NCI-H1105 (cell line): ENCODE measurements around the gene PRPF6.

Experiments
- DNase-seq: peaks from one replicate; lab custom pipeline; 2025; lab: John Stamatoyannopoulos, UW

Gene PRPF6

DNA sequence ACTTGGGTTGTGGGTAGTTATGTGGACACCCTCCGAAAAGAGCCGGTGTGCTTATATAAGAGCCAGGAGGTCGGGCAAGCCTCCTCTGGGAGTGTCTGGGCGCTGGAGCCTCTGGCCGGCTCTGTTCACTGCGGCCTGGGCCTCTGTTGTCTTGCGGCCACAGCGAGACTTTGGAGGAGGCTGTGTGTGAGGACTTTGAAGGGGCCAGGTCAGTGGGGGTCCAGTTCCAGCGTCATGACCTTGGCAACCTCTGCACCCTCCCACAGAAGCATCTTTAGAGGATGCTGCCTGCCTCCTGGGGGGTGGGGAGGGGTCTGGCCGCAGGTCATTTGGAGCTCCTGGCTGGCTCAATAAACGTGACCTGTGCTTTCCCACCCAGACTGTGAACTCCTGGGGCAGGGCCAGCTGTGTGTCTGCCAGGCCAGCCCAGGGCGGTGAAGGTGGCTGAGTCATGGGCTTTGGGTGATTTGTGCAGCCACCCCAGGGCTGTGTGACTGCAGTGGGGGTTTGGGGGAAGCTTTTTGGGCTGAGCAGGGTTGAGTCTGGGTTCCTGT lies 83.3 kb downstream of the PRPF6 start:
- DNase-seq = no peak

DNA sequence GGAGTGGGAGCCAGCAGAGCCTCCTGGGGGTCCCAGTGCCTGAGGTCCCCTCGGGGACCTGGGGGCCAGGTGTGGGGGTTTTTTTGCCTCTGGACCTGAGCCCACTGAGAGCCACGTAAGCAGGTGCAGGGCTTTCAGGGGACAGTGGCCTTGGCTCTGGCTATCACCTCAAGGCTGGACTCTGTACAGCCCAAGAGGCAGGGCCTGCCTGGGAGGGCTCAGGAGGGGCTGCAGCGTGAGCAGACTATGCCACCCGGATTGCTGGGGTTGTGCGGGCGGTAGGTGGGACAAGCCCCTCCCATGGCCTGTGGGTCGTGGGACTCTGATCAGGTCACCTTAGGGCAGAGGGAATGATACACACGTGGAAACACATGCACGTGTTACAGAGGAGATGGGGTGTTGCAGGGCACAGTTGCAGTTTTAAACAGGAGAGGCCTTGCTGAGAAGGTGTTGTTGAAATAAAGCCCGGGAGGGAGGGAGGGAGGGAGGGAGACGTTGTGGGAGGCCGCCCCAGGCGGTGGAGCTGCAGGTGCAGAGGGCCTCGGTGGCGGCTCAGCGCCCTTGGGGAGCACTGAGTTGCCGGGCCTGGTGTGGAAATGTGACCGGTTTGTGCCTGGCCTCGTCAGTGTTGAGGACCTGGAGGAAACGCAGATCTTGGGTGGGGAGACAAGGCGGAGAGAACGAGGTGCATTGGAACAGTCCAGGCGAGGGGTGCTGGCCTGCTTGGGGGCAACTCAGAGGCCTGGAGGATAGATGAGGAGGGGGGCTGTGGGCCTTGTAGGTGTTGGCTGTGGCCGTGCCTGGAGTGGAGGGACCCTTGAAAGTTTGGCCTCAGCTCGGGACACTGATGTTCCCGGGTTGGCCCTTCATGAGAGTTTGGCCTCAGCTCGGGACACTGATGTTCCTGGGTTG lies 84.4 kb downstream of the PRPF6 start:
- DNase-seq = no peak

DNA sequence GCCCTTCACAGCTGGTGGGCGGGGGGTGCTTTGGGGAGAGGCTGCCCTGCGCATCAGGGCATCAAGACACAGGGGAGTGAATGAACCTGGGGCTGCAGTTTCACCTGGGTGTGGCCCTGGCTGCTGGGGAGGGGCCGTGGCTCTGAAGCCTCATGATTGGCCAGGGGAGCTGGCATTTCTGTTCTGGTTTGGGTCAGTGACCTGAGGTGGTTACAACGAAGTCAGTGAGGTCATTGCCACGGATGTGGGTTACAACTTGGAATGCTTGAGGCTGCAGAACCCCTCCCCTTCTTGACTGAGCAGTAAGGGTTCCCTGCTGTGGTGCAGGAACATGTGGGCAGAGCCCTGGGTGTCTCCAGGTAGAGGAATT lies 85.0 kb downstream of the PRPF6 start:
- no peak for DNase-seq

DNA sequence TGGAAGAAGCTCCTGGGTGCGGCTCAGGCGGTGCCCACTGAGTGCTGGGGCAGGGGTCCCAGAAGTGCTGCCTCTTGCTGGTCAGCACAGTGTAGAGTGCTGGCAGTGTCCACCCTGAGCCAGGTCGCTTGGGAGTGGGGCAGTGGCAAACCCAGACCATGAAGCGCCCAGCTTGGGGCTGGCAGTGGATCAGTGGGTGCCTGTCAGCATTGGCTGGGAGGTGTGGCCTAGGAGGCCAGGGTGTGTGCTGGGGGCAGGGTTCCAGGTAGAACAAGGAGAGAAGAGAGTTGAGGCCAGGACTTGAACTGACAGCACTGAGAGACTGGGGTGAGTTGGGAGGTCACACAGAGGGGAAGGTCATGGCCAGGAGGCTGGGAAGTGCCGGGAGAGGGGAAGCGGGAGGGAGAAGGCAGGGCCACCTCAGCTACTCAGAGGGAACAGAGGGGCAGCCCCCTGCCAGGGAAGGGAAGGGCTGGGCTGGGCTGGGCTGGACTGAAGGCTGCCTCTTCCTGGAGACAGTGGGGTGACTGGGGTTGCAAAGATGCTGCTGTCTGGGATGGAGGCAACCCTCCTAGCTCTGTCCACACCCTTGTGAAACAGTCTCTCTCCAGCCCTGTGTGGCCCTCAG lies 86.2 kb downstream of the PRPF6 start:
- DNase-seq = no peak

DNA sequence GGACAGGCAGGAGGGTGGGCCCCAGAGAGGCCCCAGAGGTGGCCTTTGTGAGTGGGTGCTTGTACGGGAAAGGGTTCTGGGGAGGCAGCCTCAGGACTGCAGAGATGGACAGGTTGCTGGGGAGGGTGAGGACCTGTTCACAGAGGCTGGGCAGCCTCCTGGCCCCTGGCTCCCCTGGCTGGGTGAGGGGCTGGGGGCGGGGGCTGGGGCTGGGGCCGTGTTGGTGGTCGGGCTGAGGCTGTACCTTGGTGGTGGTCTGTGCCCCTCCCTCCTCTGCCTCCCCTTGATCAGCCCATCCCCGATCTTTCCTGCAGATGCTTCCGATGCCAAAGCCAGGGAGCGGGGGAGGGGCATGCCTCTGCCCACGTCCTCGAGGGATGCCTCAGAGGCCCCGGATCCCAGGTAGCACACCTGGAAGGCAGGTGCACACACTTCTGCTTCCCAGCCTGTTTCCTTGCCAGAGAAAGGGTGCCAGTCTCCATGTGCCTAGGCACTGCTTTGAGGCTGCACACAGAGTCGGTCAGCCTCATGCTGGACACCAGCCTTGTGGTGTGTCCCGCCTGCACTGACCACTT lies 86.9 kb downstream of the PRPF6 start:
- no peak for DNase-seq

DNA sequence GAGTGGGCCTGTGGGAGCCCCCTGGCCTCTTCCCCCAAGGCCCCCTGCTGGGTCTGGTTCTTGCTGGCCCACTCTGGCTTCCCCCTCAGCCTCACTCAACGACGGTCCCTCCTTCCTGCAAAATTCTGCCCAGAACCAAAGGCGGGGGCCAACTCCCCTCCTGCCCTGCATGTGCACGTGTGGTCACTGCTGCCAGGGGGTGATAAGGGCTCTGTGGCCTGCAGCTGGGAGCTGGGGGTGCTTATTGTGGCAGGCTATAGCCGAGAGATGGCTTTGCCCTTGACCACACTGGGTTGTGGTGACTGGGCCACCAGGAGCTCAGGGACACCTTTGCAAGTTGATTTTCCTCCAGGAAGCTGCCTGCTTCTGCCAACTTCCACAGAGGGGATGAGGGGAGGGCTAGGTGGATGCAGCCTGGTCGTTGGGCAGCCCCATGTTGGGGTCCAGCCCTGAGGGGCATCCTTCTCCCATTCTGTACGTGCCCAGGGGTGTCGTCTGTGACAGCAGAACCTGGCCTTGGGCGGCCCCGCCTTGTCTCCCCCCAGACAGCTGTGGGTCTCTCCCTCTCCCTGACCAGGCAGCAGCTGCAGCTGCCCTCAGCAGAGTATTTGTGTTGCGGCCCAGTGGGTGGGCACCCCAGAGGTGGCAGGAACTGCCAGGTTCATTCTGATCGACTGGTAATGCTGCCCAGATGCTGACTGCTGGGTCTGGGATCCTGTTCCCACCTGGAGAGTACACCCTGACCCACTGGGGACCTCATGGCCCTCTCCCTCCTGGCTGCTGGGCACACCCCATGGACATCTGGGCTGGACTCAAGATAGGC lies 87.7 kb downstream of the PRPF6 start:
- DNase-seq = no peak

DNA sequence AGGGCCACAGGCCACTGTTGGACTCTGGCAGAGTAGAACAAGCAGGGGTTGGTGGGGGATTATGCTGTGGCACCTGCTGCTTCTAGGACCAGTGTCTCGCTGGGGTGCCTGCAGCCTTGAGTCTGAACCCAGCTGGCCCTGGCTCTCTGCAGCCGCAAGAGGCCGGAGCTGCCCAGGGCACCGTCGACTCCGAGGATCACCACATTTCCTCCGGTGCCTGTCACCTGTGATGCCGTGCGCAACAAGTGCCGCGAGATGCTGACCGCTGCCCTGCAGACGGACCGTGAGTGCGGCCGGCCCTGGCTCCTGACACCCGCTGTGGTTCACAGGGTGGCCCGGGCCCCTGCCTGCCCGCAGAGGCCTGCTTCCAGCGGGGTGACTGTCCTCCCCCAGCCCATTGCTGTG lies 88.3 kb downstream of the PRPF6 start:
- no peak for DNase-seq

DNA sequence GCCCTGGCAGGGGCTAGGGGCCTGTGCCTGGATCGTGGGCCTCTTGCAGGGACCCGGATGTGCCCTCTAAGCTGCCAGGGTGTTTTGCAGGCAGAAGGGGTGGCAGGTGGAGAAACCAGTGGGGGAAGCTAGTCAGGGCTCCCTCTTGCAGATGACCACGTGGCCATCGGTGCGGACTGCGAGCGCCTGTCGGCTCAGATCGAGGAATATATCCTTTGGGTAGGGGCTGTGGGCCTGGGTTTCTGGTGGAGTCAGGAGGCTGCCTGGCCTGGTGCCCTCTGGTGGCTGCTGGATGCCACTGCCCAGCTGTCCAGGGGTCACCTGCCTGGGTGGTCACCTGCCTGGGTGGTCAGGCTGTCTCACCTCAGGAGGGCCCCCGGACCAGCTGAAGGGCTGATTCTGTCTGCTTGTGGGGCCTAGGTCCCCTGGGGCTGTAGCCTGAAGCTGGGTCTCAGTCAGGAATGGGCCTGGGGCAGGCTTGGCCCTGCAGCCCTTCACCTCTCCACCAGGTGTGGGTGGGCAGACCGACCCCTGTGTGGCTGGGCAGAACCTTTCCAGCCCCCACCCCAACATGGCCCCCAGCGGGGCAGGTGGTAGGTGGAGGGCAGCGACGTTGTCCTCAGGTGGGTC lies 88.8 kb downstream of the PRPF6 start:
- DNase-seq = no peak

DNA sequence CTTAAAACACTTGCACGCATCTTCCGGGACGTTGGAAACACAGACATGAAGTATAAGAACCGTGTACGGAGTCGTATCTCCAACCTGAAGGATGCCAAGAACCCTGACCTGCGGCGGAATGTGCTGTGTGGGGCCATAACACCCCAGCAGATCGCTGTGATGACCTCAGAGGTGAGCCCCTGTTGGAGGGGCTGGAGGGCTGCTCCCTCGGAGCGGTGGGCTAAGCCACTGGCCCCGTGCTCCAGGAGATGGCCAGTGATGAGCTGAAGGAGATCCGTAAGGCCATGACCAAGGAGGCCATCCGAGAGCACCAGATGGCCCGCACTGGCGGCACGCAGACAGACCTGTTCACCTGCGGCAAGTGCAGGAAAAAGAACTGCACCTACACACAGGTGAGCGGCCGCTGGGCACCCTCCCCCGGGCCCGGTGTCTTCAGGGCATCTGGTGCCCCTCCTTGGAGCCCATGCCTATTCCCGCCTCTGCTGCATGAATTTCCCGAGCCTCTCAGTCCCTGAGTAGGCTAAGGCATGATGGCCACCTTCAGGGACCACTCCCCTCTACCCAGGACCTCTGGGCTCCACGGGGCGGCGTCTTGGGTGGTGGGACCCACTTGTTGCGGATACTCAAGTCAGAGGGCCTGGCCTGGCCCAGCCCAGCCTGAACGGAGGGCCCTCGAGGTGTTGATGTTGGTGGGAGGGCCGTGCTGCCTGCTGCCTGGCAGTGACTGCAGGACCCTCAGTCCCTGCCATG lies 89.5 kb downstream of the PRPF6 start:
- no peak for DNase-seq

DNA sequence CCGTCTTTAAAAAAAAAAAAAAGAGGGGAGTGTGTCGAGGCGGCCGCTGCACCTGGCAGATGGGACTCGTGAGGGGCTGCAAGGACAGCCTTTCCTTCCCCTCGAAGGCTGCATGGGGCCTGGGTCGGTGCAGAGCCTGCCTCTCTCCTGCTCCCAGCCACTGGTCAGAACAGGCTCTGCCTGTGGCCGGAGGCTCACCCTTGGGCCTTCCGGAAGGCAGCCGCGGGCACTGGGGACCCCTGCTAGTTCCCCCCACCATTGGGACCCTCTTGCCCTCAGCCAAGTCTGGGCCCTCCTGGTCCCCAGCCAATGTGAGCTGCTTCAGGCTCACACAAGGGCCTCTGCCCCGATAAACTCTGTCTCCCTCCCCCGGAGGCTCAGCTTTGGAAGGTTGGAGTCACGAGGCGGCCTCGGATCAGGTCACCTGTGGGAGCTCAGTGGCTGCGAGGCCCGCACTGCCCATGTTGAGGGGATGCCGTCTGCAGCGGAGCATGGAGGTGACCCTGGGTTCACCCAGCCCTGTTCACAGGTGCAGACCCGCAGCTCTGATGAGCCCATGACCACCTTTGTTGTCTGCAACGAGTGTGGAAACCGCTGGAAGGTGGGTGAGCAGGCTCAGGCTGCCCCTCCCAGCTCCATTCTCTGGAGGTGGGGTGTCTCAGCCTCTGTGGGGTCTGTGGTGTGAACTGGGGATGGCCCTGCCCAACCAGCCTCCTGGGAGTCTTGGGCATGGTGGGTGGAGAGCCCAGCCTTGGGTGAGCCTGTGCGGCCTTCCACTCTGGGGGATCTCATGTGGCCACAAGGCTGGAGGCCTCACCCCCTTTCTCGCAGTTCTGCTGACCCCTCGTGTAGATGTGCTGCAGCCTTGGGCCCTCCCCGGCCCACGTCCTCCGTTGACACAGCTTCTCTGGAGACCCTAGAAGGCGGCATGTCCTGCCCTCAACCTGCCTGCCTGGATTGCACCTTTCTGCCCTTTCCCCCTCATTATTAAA lies 90.7 kb downstream of the PRPF6 start:
- no peak for DNase-seq

DNA sequence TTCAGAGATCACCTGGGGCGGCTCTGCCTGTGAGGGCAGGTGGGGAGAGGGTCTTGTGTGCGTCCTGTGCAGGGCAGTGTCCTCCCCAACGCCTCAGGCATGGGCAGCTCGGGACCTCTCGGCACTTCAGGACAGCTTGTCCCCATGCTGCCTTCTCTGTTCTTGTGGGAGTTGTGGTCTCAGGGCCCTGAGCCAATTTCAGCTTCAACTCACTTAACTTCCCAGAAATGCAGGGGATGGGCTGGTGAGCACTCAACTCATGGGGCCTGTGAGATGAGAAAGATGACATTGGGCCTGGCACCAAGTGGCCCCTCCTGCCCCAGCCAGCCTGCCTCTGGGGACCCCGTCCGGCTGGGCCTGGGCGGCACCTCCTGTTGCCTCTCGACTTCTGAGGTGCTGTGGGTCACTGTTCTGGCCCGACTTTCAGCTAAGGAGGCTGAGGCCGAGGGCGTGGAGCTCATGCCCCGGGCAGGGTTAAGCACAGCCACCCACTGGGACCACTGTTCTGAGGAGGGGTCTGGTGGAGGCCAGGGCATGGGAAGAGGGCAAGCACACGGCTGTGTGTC lies 91.6 kb downstream of the PRPF6 start:
- DNase-seq = no peak

DNA sequence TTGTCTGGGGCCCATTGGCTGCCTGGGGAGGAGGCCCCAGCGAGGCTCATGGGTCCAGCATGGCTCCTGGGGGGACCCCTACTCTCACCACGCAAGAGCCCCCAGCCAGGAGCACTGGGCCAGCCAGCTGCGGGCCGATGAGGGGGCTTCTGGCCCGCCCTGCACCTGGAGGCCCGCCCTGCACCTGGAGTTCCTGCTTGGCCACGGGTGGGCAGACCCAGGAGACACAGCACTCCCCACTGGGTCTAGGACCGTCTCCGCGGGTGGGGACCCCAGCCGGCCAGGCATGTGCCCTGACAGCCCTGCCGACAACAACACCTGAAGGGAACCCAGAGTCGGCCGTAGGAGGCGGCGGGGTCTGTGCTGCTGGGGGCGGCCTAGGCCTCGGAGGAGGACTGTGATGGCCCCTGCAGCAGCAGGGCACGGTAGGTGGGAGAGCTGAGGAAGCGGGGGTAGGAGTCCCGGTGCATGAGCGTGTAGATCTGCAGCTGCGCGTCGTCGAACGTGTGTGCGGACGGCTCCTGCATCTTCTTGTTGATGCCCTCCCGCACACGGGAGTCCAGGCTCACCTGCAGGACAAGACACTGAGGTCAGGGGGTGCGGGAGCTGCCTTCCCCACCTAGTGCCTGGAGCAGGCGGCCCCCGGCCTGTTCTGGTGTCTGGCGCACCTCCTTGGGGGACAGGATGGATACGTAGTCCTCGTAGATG lies 92.7 kb downstream of the PRPF6 start:
- DNase-seq = no peak

DNA sequence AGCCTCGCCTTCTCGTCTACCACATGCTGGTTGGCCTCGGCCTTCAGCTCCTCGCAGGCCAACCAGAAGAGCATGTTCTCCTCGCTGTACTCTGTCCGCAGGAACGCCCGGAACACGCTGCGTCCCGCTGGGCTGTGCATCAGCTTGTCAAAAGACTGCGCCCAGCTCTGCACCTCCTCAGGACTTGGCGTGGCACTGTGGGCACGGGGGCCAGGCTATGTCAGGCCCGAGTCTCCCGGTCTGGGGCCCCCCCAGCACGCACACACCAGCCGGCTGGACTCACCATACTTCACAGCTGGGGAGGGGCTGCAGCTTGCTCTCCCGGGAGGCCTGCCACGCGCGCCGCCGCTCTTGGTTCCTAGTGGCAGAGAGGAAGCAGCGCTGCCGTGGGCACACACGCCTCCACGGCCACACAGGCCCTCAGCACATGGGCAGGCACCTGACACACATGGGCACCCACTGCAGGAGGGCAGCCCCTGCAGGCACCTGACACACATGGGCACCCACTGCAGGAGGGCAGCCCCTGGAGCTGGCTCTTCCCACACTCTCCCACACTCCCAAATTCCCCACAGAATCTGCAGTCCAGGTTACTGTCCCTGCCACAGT lies 93.4 kb downstream of the PRPF6 start:
- DNase-seq = no peak

DNA sequence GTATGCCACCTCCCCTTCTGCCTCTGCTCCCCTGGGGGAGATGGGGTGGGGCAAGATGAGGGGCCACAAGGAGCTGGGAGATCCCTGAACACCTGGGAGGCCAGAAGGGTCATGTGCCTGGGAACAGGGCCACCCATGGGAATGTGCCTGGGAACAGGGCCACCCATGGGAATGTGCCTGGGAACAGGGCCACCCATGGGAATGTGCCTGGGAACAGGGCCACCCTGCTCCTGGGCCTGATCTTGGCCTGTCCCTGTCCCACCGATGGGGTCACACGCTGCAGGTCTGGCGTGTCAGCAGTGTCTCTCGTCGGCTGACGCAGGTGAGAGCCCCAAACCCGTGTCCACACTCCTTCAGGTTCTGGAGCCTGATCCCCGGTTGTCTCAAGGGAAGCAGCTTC lies 94.0 kb downstream of the PRPF6 start:
- no peak for DNase-seq

DNA sequence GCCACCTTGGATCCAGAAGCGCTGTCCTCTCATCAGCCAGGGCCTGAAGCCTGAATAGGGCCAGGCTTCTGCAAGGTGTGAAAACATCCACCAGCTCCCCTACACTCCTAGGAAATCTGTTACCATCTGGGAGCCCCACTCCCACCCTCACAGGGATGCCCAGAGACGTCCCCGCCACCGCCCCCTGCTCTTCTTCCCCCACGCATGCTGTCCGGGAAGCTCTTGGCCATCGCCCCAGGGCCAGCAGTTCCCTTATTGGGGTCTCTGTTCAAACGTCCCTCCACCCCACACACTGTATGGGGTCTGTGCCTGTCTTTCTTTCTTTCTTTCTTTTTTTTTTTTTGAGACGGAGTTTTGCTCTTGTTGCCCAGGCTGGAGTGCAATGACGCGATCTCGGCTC lies 94.6 kb downstream of the PRPF6 start:
- DNase-seq = no peak

DNA sequence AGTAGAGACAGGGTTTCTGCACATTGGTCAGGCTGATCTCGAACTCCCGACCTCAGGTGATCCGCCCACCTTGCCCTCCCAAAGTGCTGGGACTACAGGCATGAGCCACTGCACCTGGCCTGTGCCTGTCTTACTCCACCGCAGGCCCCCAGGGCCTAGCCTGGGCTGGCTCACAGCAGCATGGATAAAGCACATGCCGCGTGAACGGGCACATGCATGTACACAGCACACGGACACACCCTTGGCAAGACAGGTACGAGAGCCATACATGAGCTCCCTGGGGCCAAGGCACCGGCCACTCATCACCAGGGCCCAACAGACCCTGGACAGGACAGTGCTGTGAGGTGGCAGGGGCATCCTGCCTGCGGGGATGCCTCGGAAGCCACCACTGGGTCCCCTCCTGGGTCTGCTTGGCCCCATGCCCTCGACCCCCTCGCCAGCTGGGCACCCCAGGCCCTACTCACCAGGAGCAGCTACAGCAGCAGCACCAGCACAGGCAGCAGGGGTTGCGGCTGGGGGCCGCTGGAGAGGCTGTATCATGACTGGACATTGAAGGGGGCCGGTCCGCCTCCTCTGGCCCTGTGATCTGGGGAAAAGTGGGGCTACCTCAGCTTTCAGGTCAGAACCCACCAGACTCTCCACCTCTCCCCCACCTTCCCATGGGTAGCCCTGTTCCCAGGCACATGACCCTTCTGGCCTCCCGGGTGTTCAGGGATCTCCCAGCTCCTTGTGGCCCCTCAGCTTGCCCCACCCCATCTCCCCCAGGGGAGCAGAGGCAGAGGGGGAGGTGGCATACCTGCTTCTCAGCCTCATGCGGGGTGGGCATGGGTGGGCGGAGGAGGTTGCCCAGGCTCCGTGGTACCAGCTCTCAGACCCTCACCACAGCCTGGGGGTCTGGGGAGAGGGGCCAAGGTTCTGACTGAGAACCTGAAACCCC lies 95.4 kb downstream of the PRPF6 start:
- DNase-seq = no peak

DNA sequence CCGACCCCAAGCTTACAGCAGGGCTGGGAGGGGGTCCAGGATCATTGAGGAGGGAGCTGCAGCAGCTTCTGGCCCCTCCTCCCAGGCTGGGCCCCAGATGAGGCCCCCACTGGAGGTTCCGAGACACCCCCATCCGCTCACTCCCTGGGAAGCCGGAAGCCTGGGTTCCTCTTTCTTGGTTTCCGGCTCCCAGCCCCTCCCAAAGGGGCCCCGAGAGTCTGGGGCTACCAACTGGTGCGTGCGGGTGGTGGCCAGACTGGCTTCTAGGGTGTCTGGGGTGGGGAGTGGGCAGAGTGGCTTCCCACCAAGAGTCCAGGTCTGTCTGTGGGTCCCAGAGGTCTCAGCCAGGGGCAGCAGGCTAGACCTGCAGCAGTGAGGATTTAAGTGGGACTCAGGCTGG lies 96.2 kb downstream of the PRPF6 start:
- DNase-seq = no peak
